Fibroblast of pulmonary artery (primary cell): ENCODE data around the gene SLC9A3.
"Not testable (repeated sequence)": the region's sequence is repeated elsewhere in the genome, so short reads cannot be mapped to it uniquely, and the experiment has no call there.

Experiments used
- DNase-seq: peaks from one replicate; pipeline ENCODE4 v3.0.0-alpha.2; 2010; ENCODE audit warnings: low read depth
- H3K4me3 ChIP-seq: replicated peaks from 2 replicates; pipeline ENCODE4 v1.5.1; 2011; ENCODE audit warnings: low read depth, mild to moderate bottlenecking, control low read depth, low read length, moderate library complexity
- TF ChIP-seq, protein P1 (sequence below): IDR thresholded peaks from 2 replicates; pipeline ENCODE4 v1.5.1; 2011; ENCODE audit warnings: mild to moderate bottlenecking, control low read depth, low read length, inconsistent platforms; ENCODE audit errors: missing control alignments

SLC9A3 gene

DNA sequence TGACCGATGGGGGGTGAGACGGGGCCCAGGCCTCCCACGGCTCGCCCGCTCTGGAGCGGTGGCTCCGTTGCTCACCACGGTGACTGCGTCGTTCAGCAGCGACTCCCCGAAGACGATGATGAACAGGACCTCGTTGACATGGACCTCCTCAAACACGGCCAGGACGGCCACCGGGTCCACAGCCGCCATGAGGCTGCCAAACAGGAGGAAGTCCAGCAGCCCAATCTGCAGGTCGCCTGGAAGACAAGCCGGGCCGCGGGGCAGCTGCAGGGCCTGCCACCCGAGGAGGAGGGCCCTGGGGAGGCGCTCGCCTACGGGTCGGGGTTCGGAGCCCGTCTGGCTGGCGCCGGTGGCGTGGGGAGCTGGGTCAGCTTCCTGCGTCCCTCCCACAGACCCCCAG lies 36.0 kb downstream of the SLC9A3 start:
- DNase-seq: no peak
- TF ChIP-seq, protein P1, sequence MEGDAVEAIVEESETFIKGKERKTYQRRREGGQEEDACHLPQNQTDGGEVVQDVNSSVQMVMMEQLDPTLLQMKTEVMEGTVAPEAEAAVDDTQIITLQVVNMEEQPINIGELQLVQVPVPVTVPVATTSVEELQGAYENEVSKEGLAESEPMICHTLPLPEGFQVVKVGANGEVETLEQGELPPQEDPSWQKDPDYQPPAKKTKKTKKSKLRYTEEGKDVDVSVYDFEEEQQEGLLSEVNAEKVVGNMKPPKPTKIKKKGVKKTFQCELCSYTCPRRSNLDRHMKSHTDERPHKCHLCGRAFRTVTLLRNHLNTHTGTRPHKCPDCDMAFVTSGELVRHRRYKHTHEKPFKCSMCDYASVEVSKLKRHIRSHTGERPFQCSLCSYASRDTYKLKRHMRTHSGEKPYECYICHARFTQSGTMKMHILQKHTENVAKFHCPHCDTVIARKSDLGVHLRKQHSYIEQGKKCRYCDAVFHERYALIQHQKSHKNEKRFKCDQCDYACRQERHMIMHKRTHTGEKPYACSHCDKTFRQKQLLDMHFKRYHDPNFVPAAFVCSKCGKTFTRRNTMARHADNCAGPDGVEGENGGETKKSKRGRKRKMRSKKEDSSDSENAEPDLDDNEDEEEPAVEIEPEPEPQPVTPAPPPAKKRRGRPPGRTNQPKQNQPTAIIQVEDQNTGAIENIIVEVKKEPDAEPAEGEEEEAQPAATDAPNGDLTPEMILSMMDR: no peak
- H3K4me3 ChIP-seq: no peak overlapping the region

DNA sequence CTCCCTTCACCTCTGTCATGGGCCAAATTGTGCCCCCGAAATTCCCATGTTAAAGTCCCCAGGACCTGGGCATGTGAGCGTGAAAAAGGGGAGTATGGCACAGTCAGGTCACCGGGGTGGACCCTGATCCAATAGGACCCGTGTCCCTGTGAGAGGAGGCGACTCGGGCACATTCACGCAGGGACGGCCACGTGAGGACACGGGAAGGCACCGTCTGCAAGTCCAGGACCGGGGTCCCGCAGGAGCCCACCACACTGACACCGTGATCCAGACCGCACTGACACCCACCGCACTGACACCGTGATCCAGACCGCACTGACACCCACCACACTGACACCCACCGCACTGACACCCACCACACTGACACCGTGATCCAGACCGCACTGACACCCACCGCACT lies 37.7 kb downstream of the SLC9A3 start:
- DNase-seq, H3K4me3 ChIP-seq: not testable (repeated sequence)

DNA sequence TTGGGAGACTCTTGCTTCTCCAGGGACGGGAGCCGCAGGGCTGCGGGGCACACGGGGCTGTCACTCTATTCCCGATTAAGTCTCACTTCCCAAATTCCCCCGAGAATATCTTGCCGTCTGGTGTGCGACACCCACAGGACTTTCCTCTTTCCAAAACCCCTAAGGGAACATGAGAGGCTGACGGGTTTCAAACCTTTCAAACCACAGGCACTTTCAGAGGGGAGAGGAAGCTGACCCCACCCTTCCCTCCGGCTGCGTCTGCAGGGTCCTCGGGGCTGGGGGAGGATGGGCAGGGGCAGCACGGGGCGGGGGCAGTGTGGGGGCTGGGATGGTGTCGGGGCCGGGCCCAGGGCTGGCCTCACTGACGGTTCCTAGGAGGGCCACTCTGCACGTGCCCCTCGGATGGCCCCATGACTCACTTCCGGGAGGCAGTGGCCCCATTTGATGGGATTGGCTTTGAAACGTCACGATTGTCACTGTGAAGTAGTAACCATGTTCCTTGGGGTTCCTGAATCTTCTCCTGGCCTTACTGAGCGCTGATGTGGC lies 38.2 kb downstream of the SLC9A3 start:
- no peak overlapping the region for H3K4me3 ChIP-seq
- TF ChIP-seq, protein P1: no peak
- DNase-seq: no peak

DNA sequence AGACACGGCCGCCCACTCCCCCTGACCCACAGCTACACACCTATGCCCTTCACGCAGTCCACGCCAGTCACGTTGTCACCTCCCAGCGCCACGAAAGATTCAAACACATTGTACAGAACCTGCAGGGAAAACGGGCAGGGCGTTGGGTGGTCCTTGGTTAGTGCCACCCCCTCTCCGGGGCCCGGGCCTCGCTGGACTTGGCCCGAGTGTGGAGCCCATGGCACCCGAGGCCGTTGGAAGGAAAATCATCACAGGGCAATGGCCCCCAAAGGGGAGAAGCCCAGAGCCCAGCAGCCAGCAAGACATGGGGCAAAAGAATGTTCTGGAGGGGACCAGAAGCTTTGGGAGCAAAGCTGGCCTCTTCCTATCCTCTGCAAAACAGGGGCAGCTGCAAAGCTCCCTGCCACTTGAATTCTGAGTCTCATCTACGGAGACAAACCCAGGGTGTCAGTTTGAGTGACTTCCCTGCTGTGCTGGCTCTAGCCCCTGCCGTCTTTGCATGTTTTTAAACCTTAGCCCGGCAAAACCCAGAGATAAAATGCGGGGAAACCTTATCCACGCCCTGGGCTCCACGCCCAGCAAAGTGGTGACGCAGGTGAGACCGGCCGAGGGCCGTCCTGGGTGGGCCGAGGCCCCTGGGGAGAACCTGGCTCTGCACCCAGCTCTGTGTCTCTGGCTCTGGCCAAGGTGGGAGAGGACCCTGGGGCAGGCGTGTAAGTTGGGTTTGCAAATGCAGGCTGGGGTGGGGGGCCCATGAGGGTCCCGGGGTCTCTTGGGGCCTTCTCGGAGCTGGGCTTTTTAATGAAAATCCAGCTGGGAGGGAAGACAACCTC lies 38.9 kb downstream of the SLC9A3 start:
- peak; percentile 28 for DNase-seq
- TF ChIP-seq, protein P1: no peak
- H3K4me3 ChIP-seq: no peak overlapping the region

DNA sequence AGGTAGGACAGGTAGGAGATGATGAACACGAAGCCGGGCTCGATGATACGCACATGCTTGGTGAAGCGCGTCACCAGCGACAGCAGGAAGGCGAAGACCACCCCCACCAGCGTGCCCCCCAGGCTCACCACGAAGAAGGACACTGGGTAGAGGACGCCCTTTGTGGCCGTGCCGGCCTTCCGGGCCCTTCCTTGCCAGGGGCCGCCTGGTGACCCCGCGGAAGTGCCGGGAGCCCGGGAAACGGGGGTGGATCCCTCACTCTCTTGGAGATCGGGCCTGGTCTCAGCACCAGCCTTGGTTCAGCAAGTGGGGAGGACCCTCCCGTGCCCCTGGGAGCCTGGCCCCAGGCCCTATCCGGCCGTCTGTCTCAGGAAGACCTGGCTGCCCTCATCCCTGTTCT lies 39.7 kb downstream of the SLC9A3 start:
- TF ChIP-seq, protein P1: no peak
- DNase-seq: no peak
- no peak overlapping the region for H3K4me3 ChIP-seq

DNA sequence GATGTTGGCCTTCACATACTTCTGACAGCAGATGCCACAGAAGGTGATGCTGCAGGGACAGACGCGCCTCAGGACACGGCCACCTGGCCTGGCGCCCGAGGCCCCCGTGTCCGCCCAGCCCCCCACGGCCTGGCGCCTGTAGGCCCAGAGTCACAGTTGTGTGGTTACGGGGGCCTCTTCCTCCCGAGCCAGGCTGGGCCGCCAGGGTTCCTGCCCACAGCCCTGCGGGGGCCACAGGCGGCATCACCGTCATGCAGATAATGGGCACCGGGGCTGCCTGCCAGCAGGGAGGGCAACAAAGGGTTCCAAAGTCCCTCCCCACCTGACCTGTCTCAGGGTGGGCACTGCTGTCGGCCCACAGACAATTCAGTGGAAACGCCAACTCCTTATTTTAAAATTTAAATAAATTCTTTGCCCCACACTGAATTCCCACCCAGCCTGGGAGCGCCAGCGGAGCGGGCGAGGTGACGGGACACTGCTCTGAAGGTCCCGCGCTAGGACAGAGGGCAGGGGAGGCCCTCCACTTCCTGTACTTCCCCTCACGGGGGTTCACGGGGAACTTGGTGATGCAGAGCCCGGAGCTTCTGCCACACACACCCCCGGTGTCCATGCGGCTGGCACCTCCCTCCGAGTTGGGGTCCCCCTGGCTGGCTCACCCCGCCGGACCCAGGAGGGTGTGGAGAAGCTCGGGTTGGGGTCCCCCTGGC lies 40.7 kb downstream of the SLC9A3 start:
- TF ChIP-seq, protein P1: no peak

DNA sequence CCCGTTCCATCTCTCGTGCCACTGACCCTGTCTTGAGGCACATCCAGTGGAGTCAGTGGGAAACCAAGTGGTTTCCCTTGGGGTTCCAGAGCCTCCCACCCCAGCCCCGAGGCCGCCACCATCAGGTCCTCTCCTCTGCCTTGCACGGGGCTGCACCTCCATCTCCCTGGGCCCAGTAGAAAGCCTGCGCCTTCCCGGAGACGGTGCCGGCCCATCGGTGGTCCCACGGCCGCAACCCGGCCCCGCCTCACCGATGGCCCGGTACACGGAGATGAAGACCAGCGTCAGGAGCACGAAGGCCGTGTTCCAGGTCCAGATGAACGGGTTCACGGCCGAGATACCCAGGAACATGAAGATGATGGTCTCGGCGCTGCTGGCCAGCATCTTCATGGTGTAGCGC lies 41.2 kb downstream of the SLC9A3 start:
- H3K4me3 ChIP-seq: no peak overlapping the region
- no peak for DNase-seq
- TF ChIP-seq, protein P1: no peak

More for the DNA sequence above, 40.7 kb downstream of the SLC9A3 start:
- no peak for DNase-seq
- no peak overlapping the region for H3K4me3 ChIP-seq
